Mucosa of rectum (tissue), 2 donors: ENCODE results near the gene SCUBE1.

Source experiments
- H3K27ac ChIP-seq, 2 donors: one replicate each; pipeline ENCODE4 v1.7.0; 2013; ENCODE audit warnings: inconsistent platforms in 2 of 2, low read depth in 2 of 2, low read length in 2 of 2
- H3K27me3 ChIP-seq, 2 donors: one replicate each; pipeline ENCODE4 v1.7.0; 2013; ENCODE audit warnings: low read length in 2 of 2; ENCODE audit not compliant: control insufficient read depth in 2 of 2, insufficient read depth in 2 of 2
- H3K36me3 ChIP-seq, 2 donors: one replicate each; pipeline ENCODE4 v1.7.0; 2013; ENCODE audit warnings: low read length in 2 of 2; ENCODE audit not compliant: control insufficient read depth in 2 of 2, insufficient read depth in 2 of 2
- H3K4me1 ChIP-seq, 2 donors: one replicate each; pipeline ENCODE4 v1.7.0; 2013; ENCODE audit warnings: low read length in 2 of 2, mild to moderate bottlenecking in 1 of 2; ENCODE audit not compliant: control insufficient read depth in 2 of 2, insufficient read depth in 2 of 2
- H3K4me3 ChIP-seq, 2 donors: one replicate each; pipeline ENCODE4 v1.7.0; 2013; ENCODE audit warnings: low read length in 2 of 2
- H3K9ac ChIP-seq, 2 donors: one replicate each; pipeline ENCODE4 v1.7.0; 2013; ENCODE audit warnings: low read length in 2 of 2, low read depth in 1 of 2, mild to moderate bottlenecking in 1 of 2
- H3K9me3 ChIP-seq, 2 donors: one replicate each; pipeline ENCODE4 v1.7.0; 2013; ENCODE audit warnings: low read length in 2 of 2; ENCODE audit not compliant: control insufficient read depth in 2 of 2
- donor health status: healthy.
- donor health status: Normal muscosa, but diverticular disease.

Gene SCUBE1

GRCh38 chr22:43253839-43254238 is 89.3 kb downstream of the SCUBE1 start:
- Histone ChIP-seq H3K36me3 (no peaks in the 10 kb centered on the region), H3K27ac (no peak overlapping the region), H3K9me3 (no peaks in the 10 kb centered on the region), H3K4me3 (no peak overlapping the region), H3K4me1 (no peaks in the 10 kb centered on the region), H3K9ac (no peak overlapping the region), H3K27me3 (no peaks in the 10 kb centered on the region)

GRCh38 chr22:43252319-43252718 is 90.9 kb downstream of the SCUBE1 start:
- Histone ChIP-seq H3K27ac (no peak overlapping the region), H3K27me3 (no peaks in the 10 kb centered on the region), H3K4me3 (no peak overlapping the region), H3K4me1 (no peaks in the 10 kb centered on the region), H3K36me3 (no peaks in the 10 kb centered on the region), H3K9ac (no peak overlapping the region), H3K9me3 (no peaks in the 10 kb centered on the region)

- Histone ChIP-seq H3K4me1 (no peaks in the 10 kb centered on the region), H3K27ac (no peak overlapping the region), H3K4me3 (no peak overlapping the region), H3K36me3 (no peaks in the 10 kb centered on the region), H3K9me3 (no peaks in the 10 kb centered on the region), H3K9ac (no peak overlapping the region), H3K27me3 (no peaks in the 10 kb centered on the region)
Observed at GRCh38 chr22:43249789-43250471, 93.2 kb downstream of the SCUBE1 start.

GRCh38 chr22:43247546-43248260 is 95.5 kb downstream of the SCUBE1 start:
- H3K4me3 ChIP-seq = no peak overlapping the region
- H3K9ac ChIP-seq = no peak overlapping the region
- H3K4me1 ChIP-seq = no peaks in the 10 kb centered on the region
- H3K36me3 ChIP-seq = no peaks in the 10 kb centered on the region
- no peaks in the 10 kb centered on the region for H3K9me3 ChIP-seq
- H3K27ac ChIP-seq = no peak overlapping the region
- no peaks in the 10 kb centered on the region for H3K27me3 ChIP-seq

GRCh38 chr22:43246188-43246587 is 97.0 kb downstream of the SCUBE1 start:
- H3K4me1 ChIP-seq = no peaks in the 10 kb centered on the region
- H3K36me3 ChIP-seq = no peaks in the 10 kb centered on the region
- H3K4me3 ChIP-seq = no peak overlapping the region
- no peak overlapping the region for H3K9ac ChIP-seq
- no peaks in the 10 kb centered on the region for H3K9me3 ChIP-seq
- H3K27ac ChIP-seq = no peak overlapping the region
- no peaks in the 10 kb centered on the region for H3K27me3 ChIP-seq

GRCh38 chr22:43245717-43246116 is 97.5 kb downstream of the SCUBE1 start:
- no peak overlapping the region for H3K4me3 ChIP-seq
- H3K27ac ChIP-seq = no peak overlapping the region
- H3K9me3 ChIP-seq = no peaks in the 10 kb centered on the region
- no peaks in the 10 kb centered on the region for H3K36me3 ChIP-seq
- no peak overlapping the region for H3K9ac ChIP-seq
- H3K27me3 ChIP-seq = no peaks in the 10 kb centered on the region
- no peaks in the 10 kb centered on the region for H3K4me1 ChIP-seq

- Histone ChIP-seq H3K9me3 (no peaks in the 10 kb centered on the region), H3K9ac (no peak overlapping the region), H3K4me1 (no peaks in the 10 kb centered on the region), H3K27ac (no peak overlapping the region), H3K27me3 (peaks cover 0 to 4% of the 10 kb centered on the region in 2 donors), H3K36me3 (no peaks in the 10 kb centered on the region), H3K4me3 (no peak overlapping the region)
Observed at GRCh38 chr22:43244803-43245527, 98.2 kb downstream of the SCUBE1 start.

- Histone ChIP-seq H3K36me3 (no peaks in the 10 kb centered on the region), H3K9me3 (no peaks in the 10 kb centered on the region), H3K9ac (no peak overlapping the region), H3K4me3 (no peak overlapping the region), H3K27me3 (peaks cover 0 to 4% of the 10 kb centered on the region in 2 donors), H3K4me1 (no peaks in the 10 kb centered on the region), H3K27ac (no peak overlapping the region)
Observed at GRCh38 chr22:43244402-43244801, 98.8 kb downstream of the SCUBE1 start.

GRCh38 chr22:43243324-43243723 is 99.8 kb downstream of the SCUBE1 start:
- H3K4me3 ChIP-seq = no peak overlapping the region
- H3K4me1 ChIP-seq = no peaks in the 10 kb centered on the region
- H3K9me3 ChIP-seq = no peaks in the 10 kb centered on the region
- H3K9ac ChIP-seq = no peak overlapping the region
- no peaks in the 10 kb centered on the region for H3K36me3 ChIP-seq
- no peak overlapping the region for H3K27ac ChIP-seq
- peaks cover 0 to 4% of the 10 kb centered on the region in 2 donors for H3K27me3 ChIP-seq

GRCh38 chr22:43242627-43243026 is 100.5 kb downstream of the SCUBE1 start:
- Histone ChIP-seq H3K9me3 (no peaks in the 10 kb centered on the region), H3K36me3 (no peaks in the 10 kb centered on the region), H3K4me1 (no peaks in the 10 kb centered on the region)

More at GRCh38 chr22:43242627-43243026, 100.5 kb downstream of the SCUBE1 start:
- Histone ChIP-seq H3K27ac (no peak overlapping the region), H3K27me3 (peaks cover 0 to 4% of the 10 kb centered on the region in 2 donors), H3K9ac (no peak overlapping the region), H3K4me3 (no peak overlapping the region)
